Ammon's horn (tissue), 1 donor: ENCODE data around the gene HSD17B2.

Experiments
- DNase-seq: peaks from one replicate; pipeline ENCODE4 v3.0.0-alpha.2; 2016; ENCODE audit warnings: low spot score

HSD17B2 gene

DNA sequence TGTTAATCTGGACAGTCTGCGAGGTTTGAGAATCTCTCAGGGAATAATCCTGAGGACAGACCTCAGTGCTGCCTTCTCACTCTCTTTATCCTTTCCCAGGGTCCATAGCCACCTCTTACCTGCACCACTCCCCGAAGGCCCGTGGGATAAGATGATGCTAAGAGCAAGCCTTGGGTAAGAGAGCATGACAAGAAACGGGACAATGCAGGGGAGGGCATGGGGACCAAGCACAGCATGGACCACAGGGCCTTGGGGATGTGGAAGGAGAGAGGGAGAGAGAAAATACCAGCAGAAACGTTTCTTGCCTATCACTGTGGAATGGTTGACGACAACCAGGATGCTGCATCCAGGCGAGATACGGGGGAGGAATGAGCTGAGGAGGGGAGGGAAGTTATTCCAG, 15.5 kb upstream of the HSD17B2 start:
- no peak for DNase-seq

DNA sequence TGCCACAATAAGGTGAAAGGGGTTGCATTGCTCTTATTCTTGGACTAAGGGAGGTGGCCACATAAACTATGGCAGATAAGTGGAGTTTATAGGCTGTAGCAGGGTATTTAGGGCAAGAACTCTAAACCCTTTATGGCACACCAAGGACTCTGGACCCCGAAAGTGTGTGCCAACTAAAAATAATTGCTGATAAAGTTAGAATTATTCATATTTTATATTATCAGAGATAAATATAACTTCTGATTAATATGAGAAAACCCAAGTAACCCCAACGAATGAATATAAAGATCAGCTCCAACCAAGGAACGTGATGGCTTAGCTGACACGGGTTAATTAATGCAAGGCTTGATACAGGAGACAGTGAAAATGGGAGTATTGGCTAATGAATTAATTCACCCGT, 15.0 kb upstream of the HSD17B2 start:
- no peak for DNase-seq

DNA sequence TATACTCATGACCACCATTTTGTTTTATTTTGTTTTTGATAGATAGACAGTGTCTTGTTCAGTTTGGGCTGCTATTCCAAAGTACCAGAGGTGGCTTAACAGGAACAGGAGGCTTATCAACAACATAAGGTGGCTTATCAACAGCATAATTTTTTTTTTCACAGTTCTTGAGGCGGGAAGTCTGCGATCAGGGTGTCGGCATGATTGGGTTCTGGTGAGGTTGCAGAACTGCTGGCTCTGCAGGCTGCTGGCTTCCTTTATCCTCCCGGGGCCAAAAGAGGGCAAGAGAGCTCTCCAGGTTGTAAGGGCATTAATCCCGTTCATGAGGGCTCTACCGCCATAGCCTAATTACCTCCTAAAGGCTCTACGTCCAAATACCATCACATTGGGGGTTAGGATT, 11.8 kb upstream of the HSD17B2 start:
- no peak for DNase-seq

GRCh38 chr16:82024316-82024715, 10.7 kb upstream of the HSD17B2 start:
- no peak for DNase-seq

- no peak for DNase-seq
These were observed 10.2 kb upstream of the HSD17B2 start for GRCh38 chr16:82024883-82025282.

- DNase-seq: no peak
These were observed 7.4 kb upstream of the HSD17B2 start for GRCh38 chr16:82027629-82028064.

DNA sequence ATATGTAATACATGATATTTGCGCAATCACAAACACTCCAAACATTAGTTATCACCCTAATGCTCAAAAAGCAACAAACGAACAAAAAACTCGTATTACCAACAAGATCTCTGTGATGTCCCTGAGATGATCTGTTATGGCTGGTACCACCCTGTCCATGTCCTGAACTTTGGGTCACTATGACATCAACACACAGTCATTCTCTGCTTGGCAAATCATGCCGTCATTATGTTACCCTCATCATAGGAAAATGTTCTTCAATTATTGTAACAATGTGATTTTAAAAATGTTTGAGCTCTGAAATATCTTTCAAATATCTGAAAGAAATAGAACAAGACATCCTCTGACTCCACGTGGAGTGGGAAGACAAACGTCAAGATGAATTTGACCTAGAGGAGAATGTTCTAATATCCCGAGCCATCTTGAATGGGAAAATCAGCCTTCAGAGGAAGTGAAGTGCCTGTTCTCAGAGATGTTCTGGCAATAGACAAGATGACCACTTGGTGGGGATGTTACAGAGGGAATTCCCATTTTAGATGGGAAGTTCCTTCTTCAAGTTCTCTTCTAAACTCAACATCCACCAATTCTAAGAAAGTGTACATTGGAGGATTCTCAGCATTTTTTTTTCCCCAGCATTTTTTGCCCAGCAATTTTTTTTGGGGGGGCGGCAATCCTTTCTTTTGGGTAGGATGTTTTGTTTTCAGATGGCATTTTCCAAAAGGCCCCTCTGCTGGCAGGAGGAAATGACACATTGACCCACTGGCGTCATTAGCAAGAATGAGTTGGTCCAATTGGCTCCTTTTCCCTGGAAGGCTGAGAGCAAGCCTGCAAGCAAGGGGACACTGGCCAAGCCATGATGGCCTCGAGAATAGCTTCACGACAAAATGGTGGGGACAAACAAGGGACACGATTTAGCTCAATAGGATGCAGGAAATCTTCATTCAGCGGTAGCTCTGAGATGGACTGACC, 3.7 kb upstream of the HSD17B2 start:
- DNase-seq: peak; percentile 69

DNA sequence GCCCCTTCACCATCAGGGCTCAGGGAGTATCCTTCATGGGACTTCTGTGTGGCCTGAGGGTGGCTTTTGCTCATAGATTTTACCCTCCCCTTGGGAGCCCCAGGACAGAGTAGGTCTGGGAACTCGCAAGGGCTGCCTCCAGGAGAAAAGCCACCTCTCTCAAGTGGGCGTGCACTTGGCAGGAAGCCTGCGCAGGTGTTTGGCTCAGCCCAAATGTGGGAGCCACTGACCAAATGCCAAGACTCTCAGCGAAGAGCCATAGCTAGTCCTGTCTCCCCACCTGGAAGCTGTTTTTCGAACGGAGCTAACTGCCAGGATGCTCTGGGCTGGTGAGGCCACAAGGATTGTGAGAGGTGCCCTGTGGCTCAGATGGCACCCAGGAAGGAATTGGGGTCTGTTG, 2.0 kb upstream of the HSD17B2 start:
- no peak for DNase-seq

- DNase-seq: no peak
These were observed 1.3 kb upstream of the HSD17B2 start for GRCh38 chr16:82033683-82034300.

DNA sequence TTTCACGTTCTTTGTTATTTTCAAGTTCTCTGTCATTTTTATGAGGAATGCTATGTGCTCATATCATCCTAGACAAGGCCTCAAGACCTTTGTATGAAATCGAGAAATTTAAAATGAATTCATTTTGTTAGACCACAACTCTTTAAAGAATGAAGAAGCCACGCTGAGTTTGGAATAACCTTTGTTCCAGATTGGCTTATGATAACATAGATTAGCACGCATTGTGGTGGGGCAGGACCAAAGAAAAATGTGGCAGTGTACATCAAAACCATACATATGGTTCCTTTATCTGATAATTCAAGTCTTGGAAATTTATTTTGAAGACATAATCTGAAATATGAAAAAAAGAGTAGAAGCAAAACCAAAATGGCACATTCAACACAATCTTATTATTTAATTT, 2.2 kb downstream of the HSD17B2 start:
- no peak for DNase-seq

- DNase-seq: no peak
These were observed 2.6 kb downstream of the HSD17B2 start for GRCh38 chr16:82037666-82038065.

DNA sequence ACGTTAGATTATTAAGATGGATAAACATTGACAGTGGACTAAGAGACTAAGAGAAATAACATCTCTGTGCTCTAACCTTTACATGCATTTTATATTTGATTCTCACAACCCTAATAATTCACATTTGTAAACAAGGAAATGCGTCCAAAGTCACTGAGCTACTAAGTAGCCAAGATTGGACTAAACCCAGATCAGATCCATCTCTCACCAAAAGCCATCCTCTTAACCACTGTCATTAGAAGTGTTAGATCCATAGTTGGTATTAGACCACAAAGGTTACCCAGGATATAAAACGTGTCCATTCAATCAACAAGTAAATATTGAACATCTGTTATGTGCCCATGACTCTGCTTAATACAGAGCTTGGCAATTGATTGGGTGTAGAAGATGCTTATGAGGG, 5.2 kb downstream of the HSD17B2 start:
- no peak for DNase-seq

DNA sequence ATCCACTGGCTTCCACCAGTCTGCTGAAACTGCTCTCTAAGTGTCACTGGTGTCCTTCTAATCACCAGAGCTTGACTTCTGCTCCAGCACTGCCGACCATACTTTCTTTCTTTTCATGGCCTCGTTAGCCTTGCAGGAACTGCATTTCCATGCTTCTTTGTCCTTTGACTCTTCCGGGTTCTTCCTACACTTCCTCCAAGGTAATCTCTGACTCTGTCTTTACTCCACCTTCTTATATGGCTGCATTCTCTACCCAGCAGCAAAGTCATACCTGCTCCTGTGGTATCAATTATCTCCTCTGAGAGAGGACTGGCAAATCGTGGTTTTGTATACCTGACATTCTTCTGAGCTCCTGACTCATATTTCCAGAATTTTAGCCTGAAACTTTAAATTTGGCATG, 6.5 kb downstream of the HSD17B2 start:
- no peak for DNase-seq

DNA sequence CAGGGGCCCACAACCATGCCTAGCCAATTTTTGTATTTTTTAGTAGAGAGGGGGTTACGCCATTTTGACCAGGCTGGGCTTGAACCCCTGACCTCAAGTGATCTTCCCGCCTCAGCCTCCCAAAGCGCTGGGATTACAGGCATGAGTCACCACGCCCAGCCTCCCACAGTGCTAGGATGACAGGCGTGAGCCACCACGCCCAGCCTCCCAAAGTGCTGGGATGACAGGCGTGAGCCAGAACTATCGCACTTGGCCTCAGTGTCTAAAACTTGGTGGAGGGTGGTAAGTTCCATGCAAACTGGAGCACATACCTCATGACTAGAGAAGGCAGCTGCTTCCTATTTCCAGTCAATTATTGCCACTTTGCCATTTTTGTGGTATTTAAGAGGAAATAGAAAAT, 7.1 kb downstream of the HSD17B2 start:
- no peak for DNase-seq

GRCh38 chr16:82042846-82043245, 7.8 kb downstream of the HSD17B2 start:
- DNase-seq: no peak

DNA sequence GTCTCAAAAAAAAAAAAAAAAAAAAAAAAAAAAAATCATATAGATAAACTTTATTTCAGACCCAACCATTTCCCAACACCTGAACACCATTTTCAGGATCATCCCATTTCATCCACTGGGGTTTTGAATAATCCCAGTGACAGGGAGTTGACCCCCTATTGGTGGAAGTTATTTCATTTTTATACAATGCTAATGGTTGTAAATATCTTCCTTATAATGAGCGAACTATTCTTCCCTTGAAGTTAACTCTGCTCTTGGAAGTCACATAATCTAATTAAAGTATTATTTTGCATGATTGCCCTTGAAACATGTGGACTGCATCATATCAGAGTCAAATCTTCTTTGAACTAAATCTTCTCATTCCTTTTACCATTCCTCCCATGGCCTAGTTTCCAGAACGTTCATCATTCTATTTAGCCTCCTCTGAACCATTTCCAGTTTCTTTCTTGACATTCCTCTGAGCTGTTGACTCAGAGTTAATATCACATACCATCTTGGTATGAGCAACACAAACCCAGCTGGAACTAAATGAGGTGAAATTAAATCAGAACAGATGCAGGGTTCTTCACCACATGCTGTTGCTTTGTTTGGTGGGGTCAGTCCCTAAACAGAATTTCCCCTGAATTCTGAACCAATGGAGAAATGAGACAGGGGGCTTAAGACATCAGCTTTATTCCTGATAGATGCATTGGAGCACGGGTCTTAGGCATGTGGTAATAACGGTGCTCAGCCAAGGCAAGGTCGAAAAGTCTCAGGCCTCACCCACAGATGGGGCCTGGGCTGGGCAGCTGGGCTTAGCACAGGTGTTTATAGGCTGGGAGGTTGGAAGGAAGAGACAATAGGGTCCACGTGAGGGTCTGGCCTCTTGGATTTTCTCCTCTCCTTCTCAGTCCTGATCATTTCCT, 8.9 kb downstream of the HSD17B2 start:
- DNase-seq: no peak

DNA sequence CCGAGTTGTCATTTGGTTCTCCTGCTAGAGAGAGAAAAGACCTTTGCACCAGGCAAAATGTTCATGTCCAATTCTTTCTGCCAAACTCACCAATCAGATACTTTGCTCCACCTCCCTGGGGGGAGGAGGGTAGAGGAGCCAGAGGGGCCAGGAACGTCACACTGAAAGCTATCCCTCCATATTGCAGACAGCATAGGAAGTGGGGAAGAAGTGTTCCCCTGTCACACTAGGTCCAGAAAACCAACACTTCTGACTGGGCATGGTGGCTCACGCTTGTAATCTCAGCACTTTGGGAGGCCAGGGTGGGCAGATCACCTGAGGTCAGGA, 9.5 kb downstream of the HSD17B2 start:
- DNase-seq: no peak

- no peak for DNase-seq
These were observed 10.4 kb downstream of the HSD17B2 start for GRCh38 chr16:82045465-82045864.

DNA sequence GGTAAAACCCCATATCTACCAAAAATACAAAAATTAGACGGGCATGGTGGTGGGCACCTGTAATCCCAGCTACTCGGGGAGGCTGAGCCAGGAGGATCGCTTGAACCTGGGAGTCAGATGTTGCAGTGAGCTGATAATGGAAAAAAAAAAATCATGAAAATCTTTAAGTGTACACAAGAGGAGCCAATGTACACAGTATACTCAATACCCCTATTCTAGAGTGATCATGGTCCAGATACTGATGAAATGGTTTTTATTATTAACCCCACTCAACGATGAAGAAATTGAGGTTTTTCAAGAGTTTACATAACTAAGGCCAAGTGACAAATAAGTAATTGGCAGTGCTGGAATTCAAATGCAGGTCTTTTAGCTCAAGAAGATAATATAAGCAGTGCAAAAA, 11.5 kb downstream of the HSD17B2 start:
- DNase-seq: no peak

DNA sequence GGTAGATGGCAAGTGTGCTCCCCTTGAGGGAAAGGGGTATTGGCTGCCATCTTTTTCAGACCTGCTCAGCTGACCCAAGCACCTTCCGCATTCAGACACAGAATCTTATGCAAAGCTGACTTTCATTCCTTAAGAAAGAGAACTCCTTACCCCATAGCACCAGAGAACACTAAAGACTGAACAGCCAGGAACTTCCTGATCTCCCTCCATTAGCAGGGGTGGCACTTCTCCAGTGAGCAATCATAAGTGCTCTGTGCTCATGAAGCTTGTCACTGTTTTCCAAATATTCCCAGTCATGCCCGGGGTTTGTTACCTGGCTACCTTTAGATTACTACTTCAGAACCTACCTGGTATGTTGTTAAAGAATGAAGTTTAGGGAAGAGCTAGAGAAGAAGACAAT, 11.9 kb downstream of the HSD17B2 start:
- DNase-seq: no peak

GRCh38 chr16:82047374-82047773, 12.3 kb downstream of the HSD17B2 start:
- no peak for DNase-seq

GRCh38 chr16:82047787-82048186, 12.7 kb downstream of the HSD17B2 start:
- DNase-seq: no peak

GRCh38 chr16:82049484-82049883, 14.4 kb downstream of the HSD17B2 start:
- no peak for DNase-seq
